Activated T-cell treated with anti-CD3 and anti-CD28 coated beads, Interleukin-2, amount 50 U/mL, for 24 hours (primary cell): Measurements from ENCODE around the gene PITRM1.
A peak's percentile ranks its signal among the peaks of the same experiment; 100 is the strongest.

Experiments used
- DNase-seq: peaks from one replicate; pipeline ENCODE4 v3.0.0-alpha.2; 2020
- H3K27ac Mint-ChIP-seq: 2 replicates; pipeline ENCODE4 v1.8.0; 2020; ENCODE audit warnings: mild to moderate bottlenecking, mixed read lengths
- H3K27me3 Mint-ChIP-seq: 2 replicates; pipeline ENCODE4 v1.8.0; 2020; ENCODE audit warnings: mixed read lengths
- H3K36me3 Mint-ChIP-seq: 2 replicates; pipeline ENCODE4 v1.8.0; 2020; ENCODE audit warnings: low read depth, mixed read lengths
- H3K4me1 Mint-ChIP-seq: 2 replicates; pipeline ENCODE4 v1.8.0; 2020; ENCODE audit warnings: low read depth, mixed read lengths
- H3K4me3 Mint-ChIP-seq: 2 replicates; pipeline ENCODE4 v1.8.0; 2020; ENCODE audit warnings: mild to moderate bottlenecking, moderate library complexity, mixed read lengths
- H3K9me3 Mint-ChIP-seq: 2 replicates; pipeline ENCODE4 v1.8.0; 2020; ENCODE audit warnings: mixed read lengths

Gene PITRM1

DNA sequence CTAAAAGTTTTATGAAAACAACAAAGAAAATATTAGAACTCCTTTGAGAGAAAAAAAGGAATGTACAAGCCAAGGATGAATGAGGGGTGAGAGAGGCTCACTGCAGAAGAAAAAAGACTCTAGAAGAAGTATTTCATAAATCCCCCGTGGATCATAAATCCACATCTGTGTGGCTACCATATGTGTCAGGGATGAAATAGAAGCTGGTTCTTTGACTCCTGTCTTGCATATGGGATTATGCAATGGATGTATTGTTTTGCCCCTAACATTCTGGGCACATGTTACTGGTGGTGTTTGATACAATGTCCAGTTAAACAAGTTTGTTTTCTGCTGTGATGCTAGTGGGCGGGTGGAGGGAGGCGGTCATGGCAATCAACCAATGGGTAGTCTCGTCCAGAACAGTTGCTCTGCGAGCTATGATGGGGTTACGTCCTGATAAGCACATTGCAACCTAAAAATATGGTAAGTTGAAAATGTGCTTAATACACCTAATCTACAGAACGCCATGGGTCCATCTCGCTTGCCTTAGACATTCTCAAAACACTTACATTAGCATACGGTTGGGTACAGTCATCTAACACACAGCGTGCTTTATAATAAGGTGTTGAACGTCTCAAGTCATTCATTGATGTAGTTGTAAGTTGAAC, 34.1 kb upstream of the PITRM1 start:
- no peak for DNase-seq
- Mint-ChIP-seq H3K9me3 (no peaks in the 10 kb centered on the region), H3K27ac (no peak overlapping the region), H3K36me3 (no peaks in the 10 kb centered on the region), H3K4me3 (no peak overlapping the region), H3K27me3 (peaks cover 83% of the 10 kb centered on the region), H3K4me1 (peaks cover 9% of the 10 kb centered on the region)

DNA sequence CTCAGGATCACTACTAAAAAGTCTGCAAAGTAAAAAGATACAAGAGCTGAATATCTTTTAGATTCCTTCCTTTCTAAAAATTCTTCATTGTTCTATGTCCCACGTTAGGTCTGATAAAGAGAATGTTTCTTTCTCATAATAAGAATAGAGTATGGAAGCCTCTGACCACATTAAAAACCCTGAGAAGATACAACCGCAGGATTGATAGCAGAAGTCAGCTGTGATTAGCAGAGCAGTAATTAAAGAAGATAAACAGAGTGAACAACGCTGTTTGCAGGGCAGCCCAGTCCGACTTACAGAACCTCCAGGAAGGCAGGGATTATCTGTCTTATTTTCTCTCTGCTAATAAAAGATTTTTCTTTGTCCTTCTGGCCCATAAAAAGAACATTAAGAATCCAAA, 31.4 kb upstream of the PITRM1 start:
- H3K27ac Mint-ChIP-seq: no peak overlapping the region
- H3K27me3 Mint-ChIP-seq: peaks cover 85% of the 10 kb centered on the region
- no peak for DNase-seq
- peaks cover 14% of the 10 kb centered on the region for H3K4me1 Mint-ChIP-seq
- H3K4me3 Mint-ChIP-seq: no peak overlapping the region
- no peaks in the 10 kb centered on the region for H3K36me3 Mint-ChIP-seq
- H3K9me3 Mint-ChIP-seq: no peaks in the 10 kb centered on the region

GRCh38 chr10:3203016-3203811, 30.6 kb upstream of the PITRM1 start:
- no peaks in the 10 kb centered on the region for H3K9me3 Mint-ChIP-seq
- no peaks in the 10 kb centered on the region for H3K36me3 Mint-ChIP-seq
- no peak overlapping the region for H3K4me3 Mint-ChIP-seq
- H3K27me3 Mint-ChIP-seq: peaks cover 85% of the 10 kb centered on the region
- peaks cover 21% of the 10 kb centered on the region for H3K4me1 Mint-ChIP-seq
- no peak overlapping the region for H3K27ac Mint-ChIP-seq
- DNase-seq: no peak

- peaks cover 32% of the 10 kb centered on the region for H3K4me1 Mint-ChIP-seq
- peaks cover 76% of the 10 kb centered on the region for H3K27me3 Mint-ChIP-seq
- no peak overlapping the region for H3K4me3 Mint-ChIP-seq
- no peaks in the 10 kb centered on the region for H3K9me3 Mint-ChIP-seq
- H3K36me3 Mint-ChIP-seq: no peaks in the 10 kb centered on the region
- no peak overlapping the region for H3K27ac Mint-ChIP-seq
- no peak for DNase-seq
Observed at GRCh38 chr10:3201796-3202195, 29.2 kb upstream of the PITRM1 start.

GRCh38 chr10:3199488-3199887, 26.9 kb upstream of the PITRM1 start:
- H3K4me3 Mint-ChIP-seq: no peak overlapping the region
- peaks cover 87% of the 10 kb centered on the region for H3K27me3 Mint-ChIP-seq
- no peaks in the 10 kb centered on the region for H3K36me3 Mint-ChIP-seq
- DNase-seq: no peak
- H3K4me1 Mint-ChIP-seq: peaks cover 34% of the 10 kb centered on the region
- no peak overlapping the region for H3K27ac Mint-ChIP-seq
- no peaks in the 10 kb centered on the region for H3K9me3 Mint-ChIP-seq

DNA sequence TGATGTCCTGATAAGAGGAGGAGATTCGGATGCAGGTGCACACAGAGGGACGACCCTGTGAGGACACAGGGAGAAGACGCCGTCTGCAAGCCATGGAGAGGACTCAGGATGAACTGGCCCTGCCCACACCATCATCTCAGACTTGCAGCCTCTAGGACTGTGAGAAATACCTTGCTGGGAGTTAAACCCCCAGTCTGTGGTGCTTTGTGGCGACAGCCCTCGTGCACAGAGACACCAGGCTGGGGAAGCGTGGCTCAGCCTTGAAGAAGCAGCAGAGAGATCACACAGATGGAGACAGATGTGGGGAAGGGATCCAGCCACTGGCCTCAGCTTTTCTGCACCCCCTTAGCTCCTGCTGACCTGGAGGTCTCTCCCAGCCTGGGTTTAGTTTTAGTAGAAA, 26.3 kb upstream of the PITRM1 start:
- Mint-ChIP-seq H3K27ac (no peak overlapping the region), H3K27me3 (peaks cover 90% of the 10 kb centered on the region), H3K9me3 (no peaks in the 10 kb centered on the region), H3K4me1 (peaks cover 34% of the 10 kb centered on the region), H3K4me3 (no peak overlapping the region), H3K36me3 (no peaks in the 10 kb centered on the region)
- no peak for DNase-seq

- H3K4me3 Mint-ChIP-seq: peak overlapping the region; percentile 31
- peaks cover 29% of the 10 kb centered on the region for H3K4me1 Mint-ChIP-seq
- peaks cover 88% of the 10 kb centered on the region for H3K27me3 Mint-ChIP-seq
- no peaks in the 10 kb centered on the region for H3K36me3 Mint-ChIP-seq
- DNase-seq: peak; percentile 79
- H3K9me3 Mint-ChIP-seq: no peaks in the 10 kb centered on the region
- H3K27ac Mint-ChIP-seq: peak overlapping the region; percentile 67
Observed at GRCh38 chr10:3197348-3198003, 24.9 kb upstream of the PITRM1 start.

GRCh38 chr10:3196958-3197347, 24.4 kb upstream of the PITRM1 start:
- DNase-seq: no peak
- H3K27ac Mint-ChIP-seq: no peak overlapping the region
- H3K4me1 Mint-ChIP-seq: peaks cover 29% of the 10 kb centered on the region
- no peaks in the 10 kb centered on the region for H3K36me3 Mint-ChIP-seq
- H3K27me3 Mint-ChIP-seq: peaks cover 83% of the 10 kb centered on the region
- no peaks in the 10 kb centered on the region for H3K9me3 Mint-ChIP-seq
- H3K4me3 Mint-ChIP-seq: no peak overlapping the region

GRCh38 chr10:3196482-3196881, 23.9 kb upstream of the PITRM1 start:
- H3K27ac Mint-ChIP-seq: no peak overlapping the region
- no peak for DNase-seq
- H3K27me3 Mint-ChIP-seq: peaks cover 78% of the 10 kb centered on the region
- peaks cover 29% of the 10 kb centered on the region for H3K4me1 Mint-ChIP-seq
- no peaks in the 10 kb centered on the region for H3K36me3 Mint-ChIP-seq
- H3K4me3 Mint-ChIP-seq: no peak overlapping the region
- no peaks in the 10 kb centered on the region for H3K9me3 Mint-ChIP-seq

DNA sequence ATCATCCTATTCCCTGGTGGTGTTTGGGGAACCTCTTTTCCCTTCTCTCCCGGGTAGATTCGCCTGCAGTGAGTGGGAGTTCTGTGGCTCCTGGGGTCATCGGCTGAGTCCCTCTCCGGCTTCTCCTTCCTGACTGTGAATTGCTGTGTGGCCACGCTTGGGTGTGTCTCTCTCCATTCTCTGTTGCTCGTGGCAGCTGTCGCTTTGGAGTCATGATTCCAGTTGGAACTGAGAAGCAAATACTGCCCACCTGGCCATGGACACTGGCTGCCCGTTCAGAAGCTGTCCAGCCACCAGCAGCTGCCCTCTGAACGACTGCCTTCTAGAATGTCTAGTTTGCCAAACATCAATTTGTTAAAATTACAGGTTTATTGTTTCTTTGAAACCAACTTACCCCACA, 23.1 kb upstream of the PITRM1 start:
- peaks cover 71% of the 10 kb centered on the region for H3K27me3 Mint-ChIP-seq
- DNase-seq: no peak
- no peak overlapping the region for H3K27ac Mint-ChIP-seq
- no peak overlapping the region for H3K4me3 Mint-ChIP-seq
- no peaks in the 10 kb centered on the region for H3K36me3 Mint-ChIP-seq
- no peaks in the 10 kb centered on the region for H3K9me3 Mint-ChIP-seq
- peaks cover 29% of the 10 kb centered on the region for H3K4me1 Mint-ChIP-seq

DNA sequence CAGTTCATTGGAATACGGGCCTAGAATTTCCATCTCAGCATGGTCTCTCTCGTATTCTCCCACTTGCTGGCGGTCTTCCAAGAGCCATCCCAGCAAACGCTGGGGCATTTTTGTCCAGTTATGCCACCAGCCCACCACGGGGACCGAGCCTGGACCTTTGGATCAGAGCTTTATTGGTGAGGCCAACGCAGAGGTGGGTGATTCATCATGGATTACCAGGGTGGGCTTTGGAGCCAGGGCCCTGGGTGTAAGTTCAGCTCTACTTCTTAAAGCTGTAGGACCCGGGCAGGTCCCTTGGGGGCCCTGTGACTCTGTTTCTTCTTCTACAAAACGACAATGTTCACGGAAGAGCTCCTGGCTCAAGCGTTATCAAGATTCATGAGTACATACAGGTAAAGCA, 22.7 kb upstream of the PITRM1 start:
- no peaks in the 10 kb centered on the region for H3K9me3 Mint-ChIP-seq
- H3K27me3 Mint-ChIP-seq: peaks cover 66% of the 10 kb centered on the region
- no peak for DNase-seq
- no peak overlapping the region for H3K4me3 Mint-ChIP-seq
- H3K36me3 Mint-ChIP-seq: no peaks in the 10 kb centered on the region
- peaks cover 29% of the 10 kb centered on the region for H3K4me1 Mint-ChIP-seq
- H3K27ac Mint-ChIP-seq: no peak overlapping the region

- Mint-ChIP-seq H3K4me3 (no peak overlapping the region), H3K4me1 (peaks cover 29% of the 10 kb centered on the region), H3K27ac (no peak overlapping the region), H3K9me3 (no peaks in the 10 kb centered on the region), H3K36me3 (no peaks in the 10 kb centered on the region), H3K27me3 (peaks cover 62% of the 10 kb centered on the region)
- no peak for DNase-seq
Observed at GRCh38 chr10:3194871-3195270, 22.3 kb upstream of the PITRM1 start.

- DNase-seq: no peak
- H3K36me3 Mint-ChIP-seq: no peaks in the 10 kb centered on the region
- no peaks in the 10 kb centered on the region for H3K9me3 Mint-ChIP-seq
- no peak overlapping the region for H3K4me3 Mint-ChIP-seq
- peaks cover 22% of the 10 kb centered on the region for H3K4me1 Mint-ChIP-seq
- H3K27me3 Mint-ChIP-seq: peaks cover 53% of the 10 kb centered on the region
- H3K27ac Mint-ChIP-seq: no peak overlapping the region
Observed at GRCh38 chr10:3193751-3194150, 21.2 kb upstream of the PITRM1 start.

- H3K27ac Mint-ChIP-seq: no peak overlapping the region
- H3K36me3 Mint-ChIP-seq: no peaks in the 10 kb centered on the region
- H3K27me3 Mint-ChIP-seq: peaks cover 49% of the 10 kb centered on the region
- H3K9me3 Mint-ChIP-seq: no peaks in the 10 kb centered on the region
- H3K4me3 Mint-ChIP-seq: no peak overlapping the region
- peaks cover 15% of the 10 kb centered on the region for H3K4me1 Mint-ChIP-seq
- peak; percentile 59 for DNase-seq
Observed at GRCh38 chr10:3192856-3193635, 20.5 kb upstream of the PITRM1 start.
